ENCODE data around the gene OTUD3.

GRCh38 chr1:19907456-19907855 is 25.3 kb downstream of the OTUD3 start:
- TF ChIP-seq MXI1 (IDR thresholded peaks at IDR 0.05; ENCODE audit: low read depth, low read length) (no peak), RFX5 (IDR thresholded peaks at IDR 0.05; ENCODE audit: low read length) (no peak), CTCF (IDR thresholded peaks at IDR 0.05) (no peak), GABPA (IDR thresholded peaks at IDR 0.05; ENCODE audit: low read depth) (no peak), EP300 (IDR thresholded peaks at IDR 0.05; ENCODE audit: borderline replicate concordance in 1 of 2, low read depth in 1 of 2, low read length in 1 of 2) (no peak), FOXJ3 (CRISPR knock-in tag; IDR thresholded peaks at IDR 0.05) (no peak), SMC3 (IDR thresholded peaks at IDR 0.05; ENCODE audit: low read depth, low read length) (no peak), PBX3 (IDR thresholded peaks at IDR 0.05) (no peak)
- TF ChIP-seq, protein P1, sequence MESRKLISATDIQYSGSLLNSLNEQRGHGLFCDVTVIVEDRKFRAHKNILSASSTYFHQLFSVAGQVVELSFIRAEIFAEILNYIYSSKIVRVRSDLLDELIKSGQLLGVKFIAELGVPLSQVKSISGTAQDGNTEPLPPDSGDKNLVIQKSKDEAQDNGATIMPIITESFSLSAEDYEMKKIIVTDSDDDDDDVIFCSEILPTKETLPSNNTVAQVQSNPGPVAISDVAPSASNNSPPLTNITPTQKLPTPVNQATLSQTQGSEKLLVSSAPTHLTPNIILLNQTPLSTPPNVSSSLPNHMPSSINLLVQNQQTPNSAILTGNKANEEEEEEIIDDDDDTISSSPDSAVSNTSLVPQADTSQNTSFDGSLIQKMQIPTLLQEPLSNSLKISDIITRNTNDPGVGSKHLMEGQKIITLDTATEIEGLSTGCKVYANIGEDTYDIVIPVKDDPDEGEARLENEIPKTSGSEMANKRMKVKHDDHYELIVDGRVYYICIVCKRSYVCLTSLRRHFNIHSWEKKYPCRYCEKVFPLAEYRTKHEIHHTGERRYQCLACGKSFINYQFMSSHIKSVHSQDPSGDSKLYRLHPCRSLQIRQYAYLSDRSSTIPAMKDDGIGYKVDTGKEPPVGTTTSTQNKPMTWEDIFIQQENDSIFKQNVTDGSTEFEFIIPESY (IDR thresholded peaks at IDR 0.05; ENCODE audit: borderline replicate concordance, low read depth): no peak
- TF ChIP-seq, protein P2, sequence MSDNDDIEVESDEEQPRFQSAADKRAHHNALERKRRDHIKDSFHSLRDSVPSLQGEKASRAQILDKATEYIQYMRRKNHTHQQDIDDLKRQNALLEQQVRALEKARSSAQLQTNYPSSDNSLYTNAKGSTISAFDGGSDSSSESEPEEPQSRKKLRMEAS (IDR thresholded peaks at IDR 0.05; ENCODE audit: low read depth): no peak
- TF ChIP-seq, protein P3, sequence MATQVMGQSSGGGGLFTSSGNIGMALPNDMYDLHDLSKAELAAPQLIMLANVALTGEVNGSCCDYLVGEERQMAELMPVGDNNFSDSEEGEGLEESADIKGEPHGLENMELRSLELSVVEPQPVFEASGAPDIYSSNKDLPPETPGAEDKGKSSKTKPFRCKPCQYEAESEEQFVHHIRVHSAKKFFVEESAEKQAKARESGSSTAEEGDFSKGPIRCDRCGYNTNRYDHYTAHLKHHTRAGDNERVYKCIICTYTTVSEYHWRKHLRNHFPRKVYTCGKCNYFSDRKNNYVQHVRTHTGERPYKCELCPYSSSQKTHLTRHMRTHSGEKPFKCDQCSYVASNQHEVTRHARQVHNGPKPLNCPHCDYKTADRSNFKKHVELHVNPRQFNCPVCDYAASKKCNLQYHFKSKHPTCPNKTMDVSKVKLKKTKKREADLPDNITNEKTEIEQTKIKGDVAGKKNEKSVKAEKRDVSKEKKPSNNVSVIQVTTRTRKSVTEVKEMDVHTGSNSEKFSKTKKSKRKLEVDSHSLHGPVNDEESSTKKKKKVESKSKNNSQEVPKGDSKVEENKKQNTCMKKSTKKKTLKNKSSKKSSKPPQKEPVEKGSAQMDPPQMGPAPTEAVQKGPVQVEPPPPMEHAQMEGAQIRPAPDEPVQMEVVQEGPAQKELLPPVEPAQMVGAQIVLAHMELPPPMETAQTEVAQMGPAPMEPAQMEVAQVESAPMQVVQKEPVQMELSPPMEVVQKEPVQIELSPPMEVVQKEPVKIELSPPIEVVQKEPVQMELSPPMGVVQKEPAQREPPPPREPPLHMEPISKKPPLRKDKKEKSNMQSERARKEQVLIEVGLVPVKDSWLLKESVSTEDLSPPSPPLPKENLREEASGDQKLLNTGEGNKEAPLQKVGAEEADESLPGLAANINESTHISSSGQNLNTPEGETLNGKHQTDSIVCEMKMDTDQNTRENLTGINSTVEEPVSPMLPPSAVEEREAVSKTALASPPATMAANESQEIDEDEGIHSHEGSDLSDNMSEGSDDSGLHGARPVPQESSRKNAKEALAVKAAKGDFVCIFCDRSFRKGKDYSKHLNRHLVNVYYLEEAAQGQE (IDR thresholded peaks at IDR 0.05; ENCODE audit: low read depth, low read length): no peak

Data from SK-N-SH (cell line).